ELF-1 (cell line): ENCODE data around the gene KIF13A.
"Not testable (repeated sequence)": the region's sequence is repeated elsewhere in the genome, so short reads cannot be mapped to it uniquely, and the experiment has no call there.

Source experiments
- DNase-seq: peaks from one replicate; pipeline ENCODE4 v3.0.0-alpha.2; 2016; ENCODE audit warnings: low read depth, low spot score

KIF13A gene

DNA sequence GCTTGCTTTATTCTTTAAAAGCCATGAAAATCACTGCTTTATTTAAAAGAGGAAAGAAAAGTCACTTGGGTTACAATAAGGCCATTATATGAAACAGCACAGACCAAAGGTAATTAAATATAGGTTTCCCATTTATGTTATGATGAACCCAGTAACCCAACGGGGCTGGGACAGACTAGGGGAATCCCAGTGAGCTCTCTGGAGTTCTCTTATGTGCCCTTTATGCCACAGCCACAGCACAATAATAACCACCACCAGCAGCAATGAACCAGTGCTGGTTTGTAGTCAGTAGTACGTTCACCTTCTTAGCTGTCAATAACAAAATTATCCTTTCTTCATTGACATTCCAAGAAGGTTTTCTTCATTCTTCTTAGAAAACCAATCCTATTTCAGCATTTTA, 87.4 kb downstream of the KIF13A start:
- DNase-seq, result no peak

DNA sequence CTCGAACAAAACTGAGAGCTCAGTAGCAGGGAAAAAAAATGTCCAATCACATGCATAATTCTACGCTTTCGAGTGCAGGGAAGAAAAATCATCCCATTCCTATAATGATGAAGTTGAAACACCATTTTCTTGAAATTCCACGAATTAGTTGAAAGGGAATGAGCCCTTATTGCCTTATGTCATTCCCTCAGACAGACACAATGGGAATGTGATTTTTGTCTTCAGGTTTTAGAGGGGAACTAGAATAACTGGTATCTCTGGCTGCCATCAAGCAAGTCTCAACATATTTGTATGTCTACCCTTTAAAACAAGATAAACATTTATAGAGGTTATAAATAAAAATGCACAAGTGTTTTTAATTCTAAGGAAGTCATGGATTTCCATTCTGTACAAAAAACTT, 87.9 kb downstream of the KIF13A start:
- DNase-seq, result no peak

DNA sequence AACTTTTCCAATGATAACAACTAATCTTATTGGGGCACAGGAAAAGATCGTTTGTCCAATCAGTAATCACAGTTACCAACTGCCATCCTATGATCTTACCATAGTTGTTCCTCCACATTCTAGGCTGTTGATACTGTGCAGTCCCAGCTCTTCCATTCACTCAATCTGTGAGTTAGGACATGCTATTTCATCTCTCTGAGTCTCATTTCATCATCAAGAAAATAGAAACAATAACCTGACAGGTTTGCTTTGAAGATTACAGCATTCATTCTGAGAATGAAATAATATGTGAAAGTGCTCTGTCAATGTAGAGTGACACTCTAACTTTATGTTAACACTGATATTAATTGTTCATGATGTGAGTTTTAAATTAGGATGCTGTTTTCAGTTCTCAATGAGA, 89.8 kb downstream of the KIF13A start:
- DNase-seq, result no peak

DNA sequence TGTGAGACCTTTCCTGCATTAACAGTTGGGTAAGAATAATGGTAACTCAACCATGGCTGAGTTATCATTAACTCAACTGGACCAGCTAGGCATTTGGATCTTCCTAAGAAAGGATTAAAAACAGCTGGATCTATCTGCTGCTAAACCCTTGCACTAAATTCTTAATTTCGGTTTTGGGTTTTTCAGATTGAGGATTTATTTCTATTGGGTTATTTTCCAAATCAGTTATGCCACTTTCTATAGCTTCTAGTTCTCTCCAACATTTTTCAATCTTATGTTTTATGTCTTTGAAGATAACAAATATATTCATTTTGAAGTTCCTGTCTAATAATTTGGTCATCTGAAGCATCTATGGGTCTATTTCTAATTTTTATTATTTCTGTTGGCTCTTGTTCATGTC, 92.5 kb downstream of the KIF13A start:
- DNase-seq, result no peak

DNA sequence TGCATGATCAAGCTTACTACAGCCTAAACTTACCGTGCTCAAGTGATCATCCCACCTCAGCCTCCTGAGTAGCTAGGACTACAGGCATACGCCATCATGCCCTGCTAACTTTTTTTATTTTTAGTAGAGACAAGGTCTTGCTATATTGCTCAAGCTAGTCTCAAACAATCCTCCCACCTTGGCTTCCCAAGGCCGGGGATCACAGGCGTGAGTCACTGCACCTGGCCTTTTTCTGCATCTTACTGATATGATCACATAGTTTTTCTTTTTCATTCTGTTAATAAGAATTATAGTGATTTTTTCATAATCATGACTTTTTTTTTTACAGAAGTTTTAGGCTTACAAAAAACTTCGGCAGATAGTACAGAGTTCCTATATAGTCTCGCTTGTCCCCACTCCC, 93.2 kb downstream of the KIF13A start:
- no peak for DNase-seq

DNA sequence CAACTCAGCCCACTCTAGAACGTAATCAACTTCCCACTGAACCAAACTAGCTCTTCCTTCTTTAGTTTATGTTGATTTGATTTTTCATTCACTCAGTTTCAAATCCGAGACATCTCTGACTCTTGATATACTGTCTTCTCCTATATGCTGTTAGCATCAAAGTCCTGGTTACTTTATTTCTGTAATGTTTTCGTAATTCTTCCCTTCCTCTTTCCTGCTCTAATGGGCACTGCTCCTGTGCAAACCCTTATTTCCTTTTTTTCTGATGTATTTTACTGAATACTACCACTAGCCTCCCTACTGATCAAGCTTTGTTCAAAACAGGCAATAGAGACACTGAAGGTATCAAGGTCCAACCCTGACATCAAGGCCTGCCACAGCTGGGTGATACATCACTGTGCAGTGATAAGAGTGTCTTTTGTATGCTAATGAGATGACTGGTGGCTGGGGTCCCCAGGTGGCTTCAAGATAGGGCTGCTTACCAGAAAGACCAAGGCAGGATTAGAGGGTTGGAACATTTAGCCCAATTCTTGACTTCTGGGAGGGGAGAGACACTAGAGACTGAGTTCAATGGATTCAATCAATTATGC, 95.2 kb downstream of the KIF13A start:
- no peak for DNase-seq

DNA sequence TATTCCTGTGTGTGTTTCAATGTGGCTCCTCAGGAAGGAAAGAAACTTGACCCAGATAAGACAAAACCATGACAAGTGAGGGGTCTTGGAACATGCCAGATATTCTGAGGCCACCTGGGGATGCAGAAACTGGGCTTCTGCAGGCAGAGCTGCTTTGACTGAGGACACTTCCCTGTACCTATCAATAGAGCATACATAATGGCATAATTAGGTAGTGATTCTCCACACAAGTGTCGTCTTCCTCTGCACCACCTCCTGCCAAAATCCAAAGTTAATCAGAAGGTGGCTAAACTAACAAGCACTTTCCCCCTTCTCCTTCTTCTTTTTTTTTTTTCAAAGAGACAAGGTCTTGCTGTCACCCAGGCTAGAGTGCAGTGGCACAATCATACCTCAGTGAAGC, 97.1 kb downstream of the KIF13A start:
- DNase-seq, result no peak

DNA sequence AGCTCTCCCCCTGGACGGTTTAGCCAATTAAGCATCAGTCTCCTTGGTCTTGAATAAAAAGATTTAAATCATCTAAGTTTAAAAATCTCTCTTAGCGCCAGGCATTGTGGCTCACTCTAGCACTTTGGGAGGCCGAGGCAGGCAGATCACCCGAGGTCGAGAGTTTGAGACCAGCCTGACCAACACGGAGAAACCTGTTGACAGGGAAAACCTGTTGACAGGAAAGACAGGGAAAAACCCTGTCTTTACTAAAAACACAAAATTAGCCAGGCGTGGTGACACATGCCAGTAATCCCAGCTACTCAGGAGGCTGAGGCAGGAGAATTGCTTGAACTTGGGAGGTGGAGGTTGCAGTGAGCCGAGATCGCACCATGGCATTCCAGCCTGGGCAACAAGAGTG, 97.7 kb downstream of the KIF13A start:
- not testable (repeated sequence) for DNase-seq

DNA sequence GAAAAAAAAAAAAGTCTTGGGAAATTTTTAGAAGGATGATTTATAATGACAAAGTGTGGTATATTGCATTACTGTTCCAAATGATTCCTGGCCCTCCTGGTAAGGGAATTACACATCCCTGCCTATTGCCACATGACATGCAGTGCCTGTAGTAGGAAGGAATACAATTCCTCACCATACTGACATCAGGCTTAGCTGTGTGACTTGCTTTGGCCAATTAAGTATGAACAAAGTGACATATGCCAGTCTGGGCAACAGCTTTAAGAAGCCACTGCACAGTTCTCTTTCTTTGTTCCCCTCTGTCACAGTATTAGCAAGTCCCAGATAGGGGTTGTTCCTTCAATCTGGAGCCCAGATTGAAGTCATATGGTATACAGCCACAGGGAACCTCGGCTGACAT, 100.5 kb downstream of the KIF13A start:
- DNase-seq, result no peak

DNA sequence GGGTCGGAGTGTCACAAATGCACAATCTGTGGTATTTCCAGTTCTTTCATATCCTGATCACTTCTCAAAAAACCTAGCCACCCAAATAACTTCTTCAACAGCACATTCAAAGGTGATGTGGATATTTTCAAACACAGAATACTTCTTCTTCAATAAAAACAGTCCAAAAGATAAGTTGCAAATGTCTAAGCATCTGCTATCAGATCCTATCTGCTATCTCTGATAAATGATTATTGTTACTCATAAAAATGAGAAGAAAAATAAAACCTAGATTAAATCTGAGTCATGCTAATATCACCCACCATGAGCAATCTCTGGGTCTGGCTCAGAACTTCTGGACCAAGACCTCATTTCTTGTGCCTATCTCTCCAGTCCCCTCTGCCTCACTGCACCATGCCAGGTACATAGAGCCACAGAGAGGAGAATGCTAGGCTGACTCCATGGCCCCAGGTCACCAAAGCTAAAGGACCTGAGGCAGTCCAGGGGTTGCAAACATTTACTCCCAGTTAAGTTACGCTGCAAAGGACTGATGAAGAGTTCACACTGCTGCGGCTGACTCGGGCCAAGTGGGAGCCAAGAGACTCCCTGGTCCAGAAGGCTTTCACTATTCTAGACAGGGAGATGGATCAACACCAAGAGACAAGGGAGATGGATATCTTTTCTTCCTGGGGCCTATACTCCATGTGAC, 101.4 kb downstream of the KIF13A start:
- no peak for DNase-seq

DNA sequence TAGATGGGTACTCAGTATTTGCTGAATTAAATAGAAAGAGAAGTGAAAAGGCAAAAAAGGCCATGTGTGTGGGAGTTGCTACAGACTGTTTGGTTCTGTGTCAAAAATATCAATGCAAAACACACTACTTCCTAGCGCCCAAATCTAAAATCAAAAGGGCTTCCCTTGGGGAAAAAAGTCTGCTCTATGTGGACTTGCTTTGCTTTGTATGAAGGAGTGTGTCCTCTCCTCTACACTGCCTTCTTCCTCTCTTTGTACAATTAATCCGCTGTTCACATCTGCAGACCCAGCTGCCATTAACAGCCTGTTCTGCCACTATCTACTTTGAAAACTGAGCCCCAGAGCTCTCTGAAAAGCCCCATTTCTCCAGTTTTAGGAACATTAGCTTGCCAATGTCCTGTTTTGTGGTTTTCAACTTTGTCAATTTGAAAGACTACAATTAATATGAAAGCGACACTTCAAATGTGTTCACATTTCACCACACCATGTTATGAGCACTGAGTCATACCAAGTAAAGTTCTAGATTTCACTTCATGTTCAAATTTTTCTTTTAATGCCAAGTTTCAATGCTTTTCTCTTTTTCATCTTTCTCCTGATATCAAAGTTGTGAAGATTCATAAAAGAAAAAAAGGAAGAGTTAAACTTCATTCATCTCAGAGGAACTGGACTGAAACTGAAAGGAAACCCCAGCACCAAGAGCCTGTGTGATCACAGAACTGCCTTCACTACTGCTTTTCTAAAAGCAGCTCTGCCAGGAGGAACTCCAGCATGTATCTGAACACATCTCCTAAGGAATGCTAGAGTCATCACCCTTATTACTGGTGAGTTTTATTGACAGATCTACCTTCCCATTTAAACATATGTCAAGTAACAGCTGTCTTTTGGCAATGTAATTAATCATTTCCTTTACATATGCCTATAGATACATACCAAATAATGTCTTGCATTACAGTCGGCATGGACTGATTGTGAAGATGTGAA, 102.6 kb downstream of the KIF13A start:
- DNase-seq, result no peak

DNA sequence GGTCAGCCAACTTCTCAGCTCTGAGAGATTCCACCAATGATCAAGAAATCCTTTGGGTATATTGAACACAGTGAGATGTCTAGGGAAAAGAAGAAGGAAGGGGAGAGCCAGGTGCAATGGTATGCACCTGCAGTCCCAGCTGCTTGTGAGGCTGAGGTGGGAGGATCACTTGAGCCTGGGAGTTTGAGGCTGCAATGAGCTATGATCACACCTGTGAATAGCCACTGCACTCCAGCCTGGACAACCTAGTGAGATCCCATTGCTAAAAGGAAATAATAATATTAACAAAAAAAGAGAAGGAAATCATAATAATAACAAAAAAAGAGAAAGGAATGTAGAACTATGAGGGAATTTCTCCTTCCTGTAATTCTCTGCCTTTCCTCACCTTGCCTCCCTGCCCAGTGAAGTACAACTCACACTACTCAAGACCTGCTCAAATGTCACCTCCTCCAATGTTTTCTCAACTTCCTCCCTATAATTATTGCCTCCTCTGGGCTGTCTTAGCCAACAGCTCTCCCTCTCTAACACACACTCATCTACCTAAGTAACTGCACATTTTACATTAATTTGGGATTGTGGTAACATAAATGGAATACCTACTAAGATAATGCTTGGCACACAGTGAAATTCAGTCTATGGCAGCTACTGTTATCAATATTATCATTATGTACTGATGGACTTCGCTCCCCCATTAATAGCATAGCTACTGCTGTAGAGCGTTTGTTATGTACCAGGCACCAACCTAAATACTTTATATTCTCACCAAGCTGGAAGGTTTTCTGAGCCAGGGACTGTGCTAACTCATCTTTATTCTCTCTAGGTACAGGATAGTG, 103.6 kb downstream of the KIF13A start:
- DNase-seq, result no peak

DNA sequence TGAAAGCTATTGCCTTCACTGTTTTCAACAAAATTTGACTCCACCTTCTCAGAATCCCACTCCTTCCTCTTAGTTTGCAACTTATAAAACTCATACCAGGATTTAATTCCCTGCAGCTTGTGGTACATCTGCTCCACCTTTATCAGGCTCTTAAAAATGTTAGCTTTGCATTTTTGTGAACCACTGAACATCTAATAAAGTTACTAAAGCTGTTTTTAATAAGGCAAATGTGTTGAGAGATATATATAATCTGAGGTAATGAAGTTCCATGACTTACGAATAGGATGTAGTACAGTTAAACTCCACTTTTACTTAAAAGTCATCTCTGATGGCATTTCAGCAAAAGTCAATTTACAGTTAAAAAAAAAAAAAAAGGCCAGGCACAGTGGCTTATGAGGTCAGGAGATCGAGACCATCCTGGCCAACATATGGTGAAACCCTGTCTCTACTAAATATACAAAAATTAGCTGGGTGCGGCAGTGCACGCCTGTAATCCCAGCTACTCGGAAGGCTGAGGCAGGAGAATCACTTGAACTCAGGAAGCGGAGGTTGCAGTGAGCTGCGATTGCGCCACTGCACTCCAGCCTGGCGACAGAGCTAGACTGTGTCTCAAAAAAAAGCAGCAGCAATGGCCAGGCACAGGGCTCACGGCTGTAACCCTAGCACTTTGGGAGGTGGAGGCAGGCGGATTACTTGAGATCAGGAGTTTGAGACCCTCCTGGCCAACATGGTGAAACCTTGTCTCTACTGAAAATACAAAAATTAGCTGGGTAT, 106.2 kb downstream of the KIF13A start:
- DNase-seq, result no peak

DNA sequence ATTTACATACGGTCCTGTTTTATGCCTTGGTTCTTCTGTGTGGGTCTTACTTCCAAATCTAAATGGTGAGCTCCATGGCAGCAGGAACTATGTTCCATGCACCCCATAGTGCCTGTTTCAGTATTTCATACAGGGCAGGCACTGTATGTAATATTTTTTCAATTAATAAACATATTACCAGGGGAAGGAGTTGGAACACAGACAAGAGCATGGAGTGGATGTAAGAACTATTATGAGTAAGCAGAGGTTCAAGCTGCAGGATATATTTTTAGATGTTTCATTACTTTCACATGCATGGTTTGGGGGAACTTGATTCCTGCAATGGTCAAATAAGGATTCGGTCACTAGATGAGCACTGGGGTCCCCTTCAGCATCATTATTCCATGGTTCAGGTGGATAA, 108.3 kb downstream of the KIF13A start:
- no peak for DNase-seq

DNA sequence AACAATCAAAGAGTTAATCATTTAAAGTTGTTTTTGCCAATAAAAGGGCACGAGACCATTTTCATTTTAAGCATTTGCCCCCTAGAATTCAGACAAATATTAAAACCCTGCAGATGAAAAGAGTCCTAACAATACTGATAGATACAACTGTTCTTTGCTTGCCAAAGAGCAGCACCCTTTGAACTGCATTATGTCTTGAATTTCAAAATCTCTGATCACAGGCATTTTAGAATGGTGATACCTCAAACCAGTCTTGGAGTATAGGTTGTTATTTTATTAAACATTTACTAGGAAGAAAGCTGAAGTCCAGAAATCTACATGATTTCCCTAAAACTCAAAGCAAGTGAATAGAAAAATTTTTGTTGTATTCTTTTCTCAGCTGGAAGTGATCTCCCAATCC, 108.7 kb downstream of the KIF13A start:
- DNase-seq, result no peak

DNA sequence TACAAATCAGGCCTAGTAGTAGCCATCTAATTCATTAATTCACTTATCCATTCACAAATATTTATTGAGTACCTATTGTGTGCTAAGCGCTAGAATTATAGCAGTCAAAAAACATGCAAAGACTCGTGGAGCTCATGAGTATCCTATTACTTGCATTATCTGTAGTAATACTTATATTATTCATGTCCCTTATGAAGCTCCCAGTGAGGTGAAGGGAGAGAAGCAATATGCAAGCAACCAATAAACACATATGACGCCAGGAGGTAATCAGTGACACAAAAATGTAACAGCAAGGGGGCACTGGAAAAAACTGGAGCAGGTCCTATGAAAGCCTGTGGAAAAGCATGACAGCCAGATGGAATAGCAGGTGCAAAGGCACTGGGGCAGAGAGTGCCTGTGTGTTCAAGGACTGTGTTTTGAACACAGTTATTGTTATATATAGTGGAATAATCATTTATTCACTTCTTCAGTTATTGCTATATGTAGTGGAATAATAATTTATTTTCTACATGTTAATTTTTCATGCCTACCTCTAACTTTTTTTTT, 109.5 kb downstream of the KIF13A start:
- DNase-seq, result no peak

DNA sequence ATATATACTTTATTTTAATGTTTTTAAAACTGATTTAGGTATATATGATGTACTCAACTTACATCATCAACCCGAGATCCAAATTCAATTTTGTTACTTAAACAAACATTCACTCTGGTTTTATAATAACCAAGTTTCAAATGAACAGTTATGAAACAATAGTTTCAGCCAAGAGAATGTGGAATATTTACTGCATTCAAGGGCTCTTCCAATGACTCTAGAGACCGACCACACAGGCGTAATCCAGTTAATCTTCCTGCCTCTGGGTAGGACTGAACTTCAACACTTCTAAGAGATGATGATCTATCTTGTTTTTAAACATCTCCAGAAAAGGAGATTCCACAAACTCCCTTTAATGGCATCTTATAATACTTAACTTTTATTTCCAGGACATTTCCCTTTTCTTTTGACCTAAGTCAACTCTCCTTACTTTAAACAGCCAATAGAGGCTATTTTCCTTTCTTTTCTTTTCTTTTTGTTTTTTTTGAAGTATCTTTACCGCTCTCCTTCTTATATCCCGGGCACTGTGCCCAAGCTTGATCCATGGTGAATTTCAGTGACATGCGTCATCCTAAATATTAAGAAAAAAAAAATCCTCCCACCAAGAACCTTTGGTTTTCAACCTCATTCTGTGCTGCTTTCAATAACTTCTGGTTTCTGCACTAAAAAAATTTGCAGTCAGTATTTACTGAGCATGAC, 110.1 kb downstream of the KIF13A start:
- no peak for DNase-seq

DNA sequence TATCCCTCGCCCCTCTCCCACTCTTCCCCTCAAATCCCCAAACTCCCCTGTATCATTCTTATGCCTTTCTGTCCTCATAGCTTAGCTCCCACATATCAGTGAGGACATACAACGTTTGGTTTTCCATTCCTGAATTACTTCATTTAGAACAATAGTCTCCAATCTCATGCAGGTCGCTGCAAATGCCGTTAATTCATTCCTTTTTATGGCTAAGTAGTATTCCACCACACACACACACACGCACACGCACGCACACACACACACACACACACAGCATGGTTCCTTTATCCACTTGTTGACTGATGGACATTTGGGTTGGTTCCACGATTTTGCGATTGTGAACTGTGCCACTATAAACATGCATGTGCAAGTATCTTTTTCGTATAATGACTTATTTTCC, 112.7 kb downstream of the KIF13A start:
- DNase-seq, result no peak

DNA sequence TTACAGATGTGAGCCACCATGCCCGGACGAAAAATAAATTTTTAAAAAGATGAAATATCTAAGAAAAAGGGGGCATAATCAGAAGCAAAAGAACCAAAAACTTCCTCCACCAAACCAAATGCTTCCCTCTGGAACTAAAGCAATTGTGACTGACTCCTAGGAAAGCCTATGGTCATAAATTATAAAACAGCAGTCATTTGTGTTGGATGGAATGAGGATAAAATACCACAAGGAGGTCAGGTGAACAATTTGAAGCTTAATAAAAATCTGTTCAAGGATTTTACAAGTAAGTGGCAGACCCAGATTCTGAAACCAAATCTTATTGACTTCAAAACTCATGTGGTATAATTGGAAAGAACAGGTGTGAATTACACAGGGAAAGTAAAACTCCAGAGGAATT, 114.5 kb downstream of the KIF13A start:
- DNase-seq, result no peak

DNA sequence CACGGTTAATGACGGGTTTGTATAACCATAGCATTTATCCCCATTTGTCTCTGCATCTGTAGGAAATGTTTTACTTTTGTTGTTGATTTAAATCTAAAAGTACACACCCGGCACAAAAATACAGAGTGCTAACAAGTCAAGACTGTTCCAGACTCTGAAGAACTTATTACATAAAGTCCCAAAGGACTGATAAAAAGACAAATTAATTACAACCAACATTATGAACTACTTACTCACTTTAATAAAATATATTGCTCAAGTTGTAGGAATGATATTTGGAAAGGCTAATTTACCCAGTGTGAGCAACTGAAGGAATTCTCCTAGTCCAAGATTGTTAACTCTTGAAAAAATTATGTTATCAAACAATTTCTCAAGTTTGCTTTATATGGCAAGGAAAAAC, 115.6 kb downstream of the KIF13A start:
- no peak for DNase-seq
